Nephron (organoid): ENCODE results near the gene VWA1.
"Not testable (repeated sequence)": the region's sequence is repeated elsewhere in the genome, so short reads cannot be mapped to it uniquely, and the experiment has no call there.

Experiments used
- H3K27ac Mint-ChIP-seq, 3 experiments: 2 replicates each; pipeline ENCODE4 v1.8.0; 2020; ENCODE audit warnings: mixed read lengths in 3 of 3, mild to moderate bottlenecking in 2 of 3, moderate library complexity in 1 of 3
- H3K27me3 Mint-ChIP-seq: 2 replicates; pipeline ENCODE4 v1.8.0; 2021; ENCODE audit warnings: low read depth, mild to moderate bottlenecking, moderate library complexity, mixed read lengths
- H3K36me3 Mint-ChIP-seq: 2 replicates; pipeline ENCODE4 v1.8.0; 2020; ENCODE audit warnings: low read depth, mixed read lengths
- H3K4me1 Mint-ChIP-seq: 2 replicates; pipeline ENCODE4 v1.8.0; 2020; ENCODE audit warnings: mixed read lengths
- H3K4me3 Mint-ChIP-seq, 3 experiments: 2 replicates each; pipeline ENCODE4 v1.8.0; 2020; ENCODE audit warnings: mild to moderate bottlenecking in 3 of 3, mixed read lengths in 3 of 3, moderate library complexity in 2 of 3
- H3K9me3 Mint-ChIP-seq: 2 replicates; pipeline ENCODE4 v1.8.0; 2020; ENCODE audit warnings: mixed read lengths
- TF ChIP-seq, protein P1 (sequence below), 3 experiments: fragments of 200-600 bp; sonication (generic); IDR thresholded peaks; one replicate each; pipeline ENCODE4 v1.5.0; 2021; ENCODE audit warnings: antibody characterized with exemption in 3 of 3; ENCODE audit not compliant: unreplicated experiment in 3 of 3

VWA1 gene

DNA sequence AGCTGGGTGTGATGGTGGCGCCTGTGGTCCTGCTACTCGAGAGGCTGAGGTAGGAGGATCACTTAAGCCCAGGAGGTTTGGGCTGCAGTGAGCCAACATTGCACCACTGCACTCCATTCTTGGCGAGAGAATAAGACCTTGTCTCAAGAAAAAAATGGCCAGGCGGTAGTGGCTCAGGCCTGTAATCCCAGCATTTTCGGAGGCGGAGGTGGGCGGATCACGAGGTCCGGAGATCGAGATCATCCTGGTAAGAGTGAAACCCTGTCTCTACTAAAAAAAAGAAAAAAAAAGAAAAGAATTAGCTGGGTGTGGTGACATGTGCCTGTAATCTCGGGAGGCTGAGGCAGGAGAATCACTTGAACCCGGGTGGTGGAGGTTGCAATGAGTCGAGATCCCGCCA is 47.4 kb downstream of the VWA1 start:
- Mint-ChIP-seq H3K36me3 (peaks cover 14% of the 10 kb centered on the region), H3K27me3 (peaks cover 3% of the 10 kb centered on the region), H3K4me3 (no peak overlapping the region), H3K9me3 (no peaks in the 10 kb centered on the region), H3K27ac (no peak overlapping the region), H3K4me1 (no peaks in the 10 kb centered on the region)
- TF ChIP-seq, protein P1, sequence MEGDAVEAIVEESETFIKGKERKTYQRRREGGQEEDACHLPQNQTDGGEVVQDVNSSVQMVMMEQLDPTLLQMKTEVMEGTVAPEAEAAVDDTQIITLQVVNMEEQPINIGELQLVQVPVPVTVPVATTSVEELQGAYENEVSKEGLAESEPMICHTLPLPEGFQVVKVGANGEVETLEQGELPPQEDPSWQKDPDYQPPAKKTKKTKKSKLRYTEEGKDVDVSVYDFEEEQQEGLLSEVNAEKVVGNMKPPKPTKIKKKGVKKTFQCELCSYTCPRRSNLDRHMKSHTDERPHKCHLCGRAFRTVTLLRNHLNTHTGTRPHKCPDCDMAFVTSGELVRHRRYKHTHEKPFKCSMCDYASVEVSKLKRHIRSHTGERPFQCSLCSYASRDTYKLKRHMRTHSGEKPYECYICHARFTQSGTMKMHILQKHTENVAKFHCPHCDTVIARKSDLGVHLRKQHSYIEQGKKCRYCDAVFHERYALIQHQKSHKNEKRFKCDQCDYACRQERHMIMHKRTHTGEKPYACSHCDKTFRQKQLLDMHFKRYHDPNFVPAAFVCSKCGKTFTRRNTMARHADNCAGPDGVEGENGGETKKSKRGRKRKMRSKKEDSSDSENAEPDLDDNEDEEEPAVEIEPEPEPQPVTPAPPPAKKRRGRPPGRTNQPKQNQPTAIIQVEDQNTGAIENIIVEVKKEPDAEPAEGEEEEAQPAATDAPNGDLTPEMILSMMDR (IDR thresholded peaks at IDR 0.05; ENCODE audit: unreplicated experiment in 3 of 3), result no peak

DNA sequence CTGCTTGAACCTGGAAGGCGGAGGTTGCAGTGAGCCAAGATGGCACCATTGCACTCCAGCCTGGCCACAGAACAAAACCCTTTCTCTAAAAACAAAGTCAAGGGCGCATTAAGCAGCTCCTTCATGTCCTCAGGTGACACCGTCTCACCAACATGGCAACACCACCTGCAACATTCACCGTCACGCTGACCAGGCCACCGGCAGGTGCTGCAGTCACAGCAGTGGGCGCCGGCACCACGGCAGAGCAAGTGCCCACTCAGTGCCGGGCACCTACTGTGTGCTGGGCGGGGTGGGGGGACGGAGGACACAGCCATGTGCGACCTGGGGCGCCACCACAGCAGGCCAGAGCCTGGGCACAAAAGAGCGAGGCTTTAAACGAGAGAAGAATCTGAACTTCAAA is 48.2 kb downstream of the VWA1 start:
- Mint-ChIP-seq H3K4me3 (no peak overlapping the region), H3K27me3 (peaks cover 3% of the 10 kb centered on the region), H3K36me3 (peaks cover 20% of the 10 kb centered on the region), H3K4me1 (no peaks in the 10 kb centered on the region), H3K27ac (no peak overlapping the region), H3K9me3 (no peaks in the 10 kb centered on the region)
- TF ChIP-seq, protein P1 (IDR thresholded peaks at IDR 0.05; ENCODE audit: unreplicated experiment in 3 of 3), result no peak

DNA sequence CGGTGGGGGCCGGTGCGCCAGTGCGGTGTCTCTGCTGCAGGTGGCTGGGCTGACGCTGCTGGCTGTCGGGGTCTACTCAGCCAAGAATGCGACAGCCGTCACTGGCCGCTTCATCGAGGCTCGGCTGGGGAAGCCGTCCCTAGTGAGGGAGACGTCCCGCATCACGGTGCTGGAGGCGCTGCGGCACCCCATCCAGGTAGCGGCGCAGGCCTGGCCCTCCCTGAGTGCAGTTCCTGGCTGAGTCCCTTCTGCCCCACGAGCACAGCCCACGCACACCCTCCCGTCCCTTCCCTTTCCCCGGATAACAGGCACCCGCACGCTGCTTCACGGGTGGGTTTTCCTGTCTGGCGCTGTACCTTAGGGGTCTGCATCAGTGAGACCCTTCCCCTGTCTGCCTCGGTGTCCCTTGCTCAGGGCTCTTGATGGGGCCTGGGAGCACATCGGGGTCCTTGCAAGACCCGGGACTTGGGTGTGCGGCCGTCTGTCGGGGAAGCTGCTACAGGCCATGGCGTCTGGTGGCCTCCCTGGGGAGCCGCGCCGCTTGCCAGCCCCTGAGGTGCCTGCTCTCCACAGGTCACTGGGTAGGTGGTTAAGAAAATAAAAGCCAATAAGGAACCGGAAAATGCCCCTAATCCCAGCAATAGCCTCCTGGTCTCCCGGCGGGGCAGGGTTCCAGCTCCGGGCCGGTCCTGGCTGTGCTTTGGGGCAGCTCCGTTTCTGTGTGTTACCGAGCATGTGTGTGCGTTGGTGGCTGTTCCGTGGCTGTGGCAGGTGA is 49.7 kb downstream of the VWA1 start:
- H3K27ac Mint-ChIP-seq, H3K27me3 Mint-ChIP-seq, H3K9me3 Mint-ChIP-seq, H3K4me3 Mint-ChIP-seq, H3K4me1 Mint-ChIP-seq: not testable (repeated sequence)
- H3K36me3 Mint-ChIP-seq, result peaks cover 21% of the 10 kb centered on the region

DNA sequence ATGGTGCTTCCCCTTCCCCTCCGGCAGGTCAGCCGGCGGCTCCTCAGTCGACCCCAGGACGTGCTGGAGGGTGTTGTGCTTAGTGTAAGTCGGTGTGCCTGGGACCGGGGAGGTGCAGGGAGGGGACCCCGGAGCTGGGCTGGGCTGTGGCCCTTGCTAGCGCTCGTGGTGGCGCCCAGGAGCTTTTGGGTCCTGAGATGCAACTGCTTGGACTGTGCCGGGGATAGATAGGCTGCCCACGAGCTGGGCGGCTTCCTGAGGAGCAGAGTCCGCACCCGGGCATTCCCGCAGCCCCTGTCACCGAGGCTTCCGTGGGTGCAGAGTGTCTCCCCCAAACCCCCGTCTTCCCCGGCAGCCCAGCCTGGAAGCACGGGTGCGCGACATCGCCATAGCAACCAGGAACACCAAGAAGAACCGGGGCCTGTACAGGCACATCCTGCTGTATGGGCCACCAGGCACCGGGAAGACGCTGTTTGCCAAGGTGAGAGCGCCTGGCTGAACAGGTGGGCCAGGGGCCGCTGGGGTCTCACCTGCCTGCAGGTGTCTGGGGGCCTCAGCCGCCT is 50.3 kb downstream of the VWA1 start:
- not testable (repeated sequence) for H3K9me3 Mint-ChIP-seq, H3K4me3 Mint-ChIP-seq, H3K27me3 Mint-ChIP-seq, H3K27ac Mint-ChIP-seq, H3K4me1 Mint-ChIP-seq
- H3K36me3 Mint-ChIP-seq, result peaks cover 28% of the 10 kb centered on the region

DNA sequence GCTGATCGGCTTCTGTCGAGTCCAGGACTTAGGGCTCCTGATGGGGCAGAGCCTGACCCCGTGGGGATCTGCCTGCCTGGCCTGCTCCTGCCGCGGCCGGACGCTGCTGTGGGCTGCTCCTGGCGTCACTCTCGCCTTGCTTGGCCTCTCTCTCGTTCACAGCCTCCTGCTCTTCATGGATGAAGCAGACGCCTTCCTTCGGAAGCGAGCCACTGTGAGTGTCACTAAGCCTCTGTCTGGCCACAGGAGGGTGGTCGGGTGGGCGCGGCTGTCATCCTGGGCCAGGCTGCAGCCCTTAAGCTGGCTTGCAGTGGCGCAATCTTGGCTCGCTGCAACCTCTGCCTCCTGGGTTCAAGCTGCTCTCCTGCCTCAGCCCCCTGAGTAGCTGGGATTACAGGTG is 52.2 kb downstream of the VWA1 start:
- no peaks in the 10 kb centered on the region for H3K4me1 Mint-ChIP-seq
- peaks cover 6% of the 10 kb centered on the region for H3K9me3 Mint-ChIP-seq
- no peak overlapping the region for H3K27ac Mint-ChIP-seq
- peaks cover 43% of the 10 kb centered on the region for H3K36me3 Mint-ChIP-seq
- no peaks in the 10 kb centered on the region for H3K27me3 Mint-ChIP-seq
- TF ChIP-seq, protein P1 (IDR thresholded peaks at IDR 0.05; ENCODE audit: unreplicated experiment in 3 of 3), result no peak
- no peak overlapping the region for H3K4me3 Mint-ChIP-seq

DNA sequence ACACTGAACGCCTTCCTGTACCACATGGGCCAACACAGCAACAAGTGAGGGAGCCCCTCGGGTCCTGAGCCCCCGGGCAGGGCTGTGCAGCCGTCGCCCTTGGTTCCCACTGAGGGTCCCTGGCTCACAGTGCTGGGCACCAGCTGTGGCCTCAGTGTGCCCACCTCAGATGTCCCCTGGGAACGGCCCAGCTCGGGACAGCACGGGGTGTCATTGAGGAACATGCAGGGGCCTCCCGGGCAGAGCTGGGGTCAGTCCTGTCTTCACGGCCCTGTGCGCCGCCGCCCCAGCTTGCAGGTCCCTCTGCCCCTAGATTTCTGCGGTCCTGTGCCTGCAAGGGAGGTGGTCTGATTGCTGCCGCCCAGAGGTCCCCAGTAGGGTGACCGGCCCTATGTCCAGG is 53.7 kb downstream of the VWA1 start:
- Mint-ChIP-seq H3K4me1 (no peaks in the 10 kb centered on the region), H3K27ac (no peak overlapping the region), H3K27me3 (no peaks in the 10 kb centered on the region), H3K4me3 (no peak overlapping the region), H3K36me3 (peaks cover 56% of the 10 kb centered on the region), H3K9me3 (peaks cover 13% of the 10 kb centered on the region)
- TF ChIP-seq, protein P1 (IDR thresholded peaks at IDR 0.05; ENCODE audit: unreplicated experiment in 3 of 3), result no peak

DNA sequence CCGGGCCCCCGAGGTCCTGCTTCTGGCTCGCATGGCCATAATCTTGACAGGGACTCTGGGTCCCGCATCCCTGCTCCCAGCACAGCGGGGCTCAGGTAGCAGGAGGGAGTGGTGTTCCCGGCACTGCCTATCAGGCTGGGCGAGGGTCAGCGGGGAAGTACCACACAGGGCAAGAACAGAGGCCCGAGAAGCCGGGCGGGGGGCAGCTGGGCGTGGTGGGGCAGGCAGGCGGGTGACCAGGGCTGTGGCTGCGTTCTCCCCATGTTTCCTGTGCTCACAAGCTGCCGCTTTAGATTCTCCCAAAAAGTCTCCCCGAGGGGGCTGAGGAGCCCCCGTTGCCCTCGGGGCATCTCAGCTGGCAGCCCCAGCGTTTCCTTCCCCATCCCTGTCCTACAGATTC is 54.4 kb downstream of the VWA1 start:
- Mint-ChIP-seq H3K4me1 (no peaks in the 10 kb centered on the region), H3K36me3 (peaks cover 61% of the 10 kb centered on the region), H3K4me3 (no peak overlapping the region), H3K27me3 (no peaks in the 10 kb centered on the region), H3K27ac (no peak overlapping the region), H3K9me3 (peaks cover 13% of the 10 kb centered on the region)
- TF ChIP-seq, protein P1 (IDR thresholded peaks at IDR 0.05; ENCODE audit: unreplicated experiment in 3 of 3), result no peak
